ENCODE data around the gene HOXD12. TPM values are rescaled to one million over a fixed set of nuclear protein-coding genes. Genes with fewer than 3 reads are reported as not detected.

HOXD12 gene
- total RNA-seq, 1 donor from 2014 or later = not detected

GRCh38 chr2:176149481-176149938 lies 49.9 kb downstream of the HOXD12 start:
- DNase-seq = no peak

- DNase-seq = no peak
Observed at GRCh38 chr2:176149939-176150583, 50.5 kb downstream of the HOXD12 start.

- no peak for DNase-seq
Observed at GRCh38 chr2:176150584-176151441, 51.2 kb downstream of the HOXD12 start.

GRCh38 chr2:176151442-176152287 lies 52.1 kb downstream of the HOXD12 start, which contains the start of gene HOXD4:
HOXD4 (plus strand) TSS chr2:176151550; CDS start chr2:176151634, 84 bp downstream.
- DNase-seq = no peak

Small RNA genes lying within 50 kb of the gene (small RNA-seq; reads per million reads assigned to genes)
- gene MIR10B = 178 reads per million, percentile 97 among the genes with 10 or more reads in this experiment

Other genes starting within 250 kb of the HOXD12 start
- gene LNPK, start 97.5 kb upstream of the HOXD12 start, total RNA-seq = 67.1 TPM
- gene EVX2, start 15.8 kb upstream of the HOXD12 start, total RNA-seq = not detected
- gene HOXD13, start 7.1 kb upstream of the HOXD12 start, total RNA-seq = not detected
- not detected for gene HOXD11, start 7.5 kb downstream of the HOXD12 start, total RNA-seq
- gene HOXD10, start 17.0 kb downstream of the HOXD12 start, total RNA-seq = not detected
- not detected for gene HOXD9, start 22.9 kb downstream of the HOXD12 start, total RNA-seq
- gene HOXD8, start 29.9 kb downstream of the HOXD12 start, total RNA-seq = not detected
- not detected for gene HOXD4, start 51.8 kb downstream of the HOXD12 start, total RNA-seq
- not detected for gene HOXD3, start 57.5 kb downstream of the HOXD12 start, total RNA-seq
- not detected for gene HOXD1, start 88.9 kb downstream of the HOXD12 start, total RNA-seq
- 50.5 TPM for gene MTX2, start 169.6 kb downstream of the HOXD12 start, total RNA-seq

All from occipital lobe (tissue), 3 donors.